SU-DHL-6 (cell line): Measurements from ENCODE around the gene IFT122.

Experiments used
- H2AFZ ChIP-seq: fragments of 200-600 bp; sonication (generic); 2 replicates; pipeline ENCODE4 v1.6.1; 2014; ENCODE audit warnings: low read depth, mild to moderate bottlenecking, moderate library complexity, mixed read lengths, antibody characterized with exemption, low read length; ENCODE audit not compliant: severe bottlenecking
- H3F3A ChIP-seq: fragments of 200-600 bp; shearing (Covaris generic); 2 replicates; pipeline ENCODE4 v1.6.0; 2016; ENCODE audit warnings: antibody characterized with exemption, mild to moderate bottlenecking; ENCODE audit not compliant: insufficient read depth
- H3K27ac ChIP-seq: fragments of 200-600 bp; sonication (generic); 2 replicates; pipeline ENCODE4 v1.5.1; 2016; ENCODE audit warnings: low read depth, mild to moderate bottlenecking, low read length, moderate library complexity, mixed read lengths
- H3K27me3 ChIP-seq: fragments of 200-600 bp; sonication (generic), shearing (Covaris generic); 2 replicates; pipeline ENCODE4 v1.6.0; 2014; ENCODE audit warnings: mild to moderate bottlenecking, low read length
- H3K36me3 ChIP-seq: fragments of 200-600 bp; sonication (generic); 2 replicates; pipeline ENCODE4 v1.6.1; 2014; ENCODE audit warnings: mild to moderate bottlenecking, low read length, mixed read lengths
- H3K4me2 ChIP-seq: fragments of 300-600, 200-600 bp; shearing (Covaris generic), sonication (generic); 2 replicates; pipeline ENCODE4 v1.6.0; 2014; ENCODE audit warnings: low read length, low read depth, mild to moderate bottlenecking; ENCODE audit not compliant: poor library complexity, severe bottlenecking
- H3K4me3 ChIP-seq: fragments of 200-600 bp; sonication (generic); 2 replicates; pipeline ENCODE4 v1.5.1; 2014; ENCODE audit warnings: antibody characterized with exemption, low read length, mild to moderate bottlenecking, mixed read lengths; ENCODE audit not compliant: insufficient read depth, poor library complexity, severe bottlenecking
- H3K79me2 ChIP-seq: fragments of 200-600 bp; sonication (generic); 2 replicates; pipeline ENCODE4 v1.6.1; 2014; ENCODE audit warnings: mild to moderate bottlenecking, low read length, moderate library complexity; ENCODE audit not compliant: insufficient read depth
- H3K9ac ChIP-seq: fragments of 200-600 bp; sonication (generic); 2 replicates; pipeline ENCODE4 v1.7.0; 2014; ENCODE audit warnings: mild to moderate bottlenecking, low read length
- H3K9me2 ChIP-seq: fragments of 200-600 bp; sonication (generic); replicated peaks from 2 replicates; pipeline ENCODE4 v1.6.1; 2014; ENCODE audit warnings: low read length; ENCODE audit not compliant: insufficient read depth
- H3K9me3 ChIP-seq: fragments of 200-600 bp; sonication (generic); 2 replicates; pipeline ENCODE4 v1.6.1; 2014; ENCODE audit warnings: low read length, mixed read lengths; ENCODE audit not compliant: insufficient read depth
- H4K20me1 ChIP-seq: fragments of 200-600 bp; sonication (generic); 2 replicates; pipeline ENCODE4 v1.6.1; 2014; ENCODE audit warnings: low read depth, mild to moderate bottlenecking, antibody characterized with exemption, low read length, moderate library complexity, mixed read lengths
- CTCF ChIP-seq: fragments of 200-600 bp; sonication (generic); IDR thresholded peaks from one replicate; pipeline ENCODE4 v1.5.1; 2017; ENCODE audit warnings: antibody characterized with exemption, mild to moderate bottlenecking, low read length, moderate library complexity; ENCODE audit not compliant: insufficient read depth, poor library complexity, severe bottlenecking
- EZH2phosphoT487 ChIP-seq: fragments of 200-600 bp; sonication (generic), shearing (Covaris generic); conservative IDR thresholded peaks from 2 replicates; pipeline ENCODE4 v1.6.1; 2018; ENCODE audit warnings: mild to moderate bottlenecking, antibody characterized with exemption, low read length, moderate library complexity, mixed read lengths

IFT122 gene

GRCh38 chr3:129449279-129450115 lies 9.5 kb downstream of the IFT122 start:
- Histone ChIP-seq H3K9ac (no peak overlapping the region), H2AFZ (no peak overlapping the region), H3K4me2 (no peak overlapping the region), H3K9me3 (no peaks in the 10 kb centered on the region), H3K36me3 (no peaks in the 10 kb centered on the region), H3K27ac (no peak overlapping the region), H3K9me2 (no peaks in the 10 kb centered on the region), H3F3A (no peaks in the 10 kb centered on the region), H4K20me1 (no peaks in the 10 kb centered on the region), H3K27me3 (no peaks in the 10 kb centered on the region), H3K79me2 (no peaks in the 10 kb centered on the region), H3K4me3 (no peak overlapping the region)
- TF ChIP-seq EZH2phosphoT487 (no peak), CTCF (no peak)

GRCh38 chr3:129453732-129454131 lies 13.7 kb downstream of the IFT122 start:
- TF ChIP-seq EZH2phosphoT487 (no peak), CTCF (no peak)
- Histone ChIP-seq H3K27ac (no peak overlapping the region), H3F3A (no peaks in the 10 kb centered on the region), H3K9me3 (no peaks in the 10 kb centered on the region), H3K79me2 (no peaks in the 10 kb centered on the region), H2AFZ (no peak overlapping the region), H4K20me1 (no peaks in the 10 kb centered on the region), H3K36me3 (no peaks in the 10 kb centered on the region), H3K4me3 (no peak overlapping the region), H3K9me2 (no peaks in the 10 kb centered on the region), H3K9ac (no peak overlapping the region), H3K4me2 (no peak overlapping the region), H3K27me3 (no peaks in the 10 kb centered on the region)

GRCh38 chr3:129460155-129460554 lies 20.1 kb downstream of the IFT122 start:
- H3K27me3 ChIP-seq: no peaks in the 10 kb centered on the region
- no peak overlapping the region for H3K4me3 ChIP-seq
- H3K9me2 ChIP-seq: no peaks in the 10 kb centered on the region
- no peaks in the 10 kb centered on the region for H3F3A ChIP-seq
- no peak overlapping the region for H3K27ac ChIP-seq
- no peaks in the 10 kb centered on the region for H3K79me2 ChIP-seq
- no peak for TF ChIP-seq EZH2phosphoT487
- no peak for TF ChIP-seq CTCF
- H3K4me2 ChIP-seq: no peak overlapping the region
- no peaks in the 10 kb centered on the region for H4K20me1 ChIP-seq
- no peak overlapping the region for H2AFZ ChIP-seq
- no peaks in the 10 kb centered on the region for H3K9me3 ChIP-seq
- no peak overlapping the region for H3K9ac ChIP-seq
- H3K36me3 ChIP-seq: no peaks in the 10 kb centered on the region
